Ishikawa (cell line): ENCODE data around the gene TBC1D5.

Source experiments
- CEBPB ChIP-seq: IDR thresholded peaks from 2 replicates; pipeline ENCODE4 v1.6.1; 2012
- CREB1 ChIP-seq: IDR thresholded peaks from 2 replicates; pipeline ENCODE4 v1.6.1; 2012; ENCODE audit warnings: low read depth
- EGR1 ChIP-seq: IDR thresholded peaks from 2 replicates; pipeline ENCODE4 v1.6.1; 2012
- EP300 ChIP-seq: IDR thresholded peaks from 2 replicates; pipeline ENCODE4 v1.6.1; 2012; ENCODE audit warnings: borderline replicate concordance
- FOXM1 ChIP-seq: IDR thresholded peaks from 2 replicates; pipeline ENCODE4 v1.6.1; 2012; ENCODE audit warnings: low read depth, borderline replicate concordance
- MAX ChIP-seq: IDR thresholded peaks from 2 replicates; pipeline ENCODE4 v1.6.1; 2012
- NFIC ChIP-seq: IDR thresholded peaks from 2 replicates; pipeline ENCODE4 v1.6.1; 2012
- RAD21 ChIP-seq: IDR thresholded peaks from 2 replicates; pipeline ENCODE4 v1.6.1; 2012; ENCODE audit warnings: low read depth
- REST ChIP-seq: IDR thresholded peaks from 2 replicates; pipeline ENCODE4 v1.6.1; 2012; ENCODE audit warnings: low read depth, mild to moderate bottlenecking
- TAF1 ChIP-seq: IDR thresholded peaks from 2 replicates; pipeline ENCODE4 v1.6.1; 2012; ENCODE audit warnings: low read depth, mild to moderate bottlenecking
- TCF12 ChIP-seq: IDR thresholded peaks from 2 replicates; pipeline ENCODE4 v1.6.1; 2012; ENCODE audit warnings: low read depth
- TEAD4 ChIP-seq: IDR thresholded peaks from 2 replicates; pipeline ENCODE4 v1.6.1; 2012
- USF1 ChIP-seq: IDR thresholded peaks from 2 replicates; pipeline ENCODE4 v1.6.1; 2012
- YY1 ChIP-seq: IDR thresholded peaks from 2 replicates; pipeline ENCODE4 v1.6.1; 2012; ENCODE audit warnings: low read depth
- ZBTB7A ChIP-seq: IDR thresholded peaks from 2 replicates; pipeline ENCODE4 v1.6.1; 2012; ENCODE audit warnings: low read depth

TBC1D5 gene

GRCh38 chr3:17539436-17539835 is 203.0 kb downstream of the TBC1D5 start:
- TF ChIP-seq TCF12 (no peak), NFIC (no peak), CREB1 (no peak), YY1 (no peak), MAX (no peak), RAD21 (no peak), EP300 (no peak), REST (no peak), FOXM1 (no peak), CEBPB (no peak), TEAD4 (no peak)

- TF ChIP-seq CREB1 = no peak
- no peak for TF ChIP-seq MAX
- no peak for TF ChIP-seq USF1
- TF ChIP-seq REST = no peak
- no peak for TF ChIP-seq EP300
- no peak for TF ChIP-seq CEBPB
- TF ChIP-seq FOXM1 = no peak
- TF ChIP-seq NFIC = no peak
- TF ChIP-seq RAD21 = no peak
- no peak for TF ChIP-seq EGR1
- TF ChIP-seq YY1 = no peak
- TF ChIP-seq ZBTB7A = no peak
- TF ChIP-seq TEAD4 = no peak
- no peak for TF ChIP-seq TAF1
- no peak for TF ChIP-seq TCF12
Observed at GRCh38 chr3:17535274-17535673, 207.2 kb downstream of the TBC1D5 start.

- TF ChIP-seq ZBTB7A (no peak), REST (no peak), EGR1 (no peak), EP300 (no peak), CREB1 (no peak), RAD21 (no peak), USF1 (no peak)
Observed at GRCh38 chr3:17529677-17530076, 212.8 kb downstream of the TBC1D5 start.

DNA sequence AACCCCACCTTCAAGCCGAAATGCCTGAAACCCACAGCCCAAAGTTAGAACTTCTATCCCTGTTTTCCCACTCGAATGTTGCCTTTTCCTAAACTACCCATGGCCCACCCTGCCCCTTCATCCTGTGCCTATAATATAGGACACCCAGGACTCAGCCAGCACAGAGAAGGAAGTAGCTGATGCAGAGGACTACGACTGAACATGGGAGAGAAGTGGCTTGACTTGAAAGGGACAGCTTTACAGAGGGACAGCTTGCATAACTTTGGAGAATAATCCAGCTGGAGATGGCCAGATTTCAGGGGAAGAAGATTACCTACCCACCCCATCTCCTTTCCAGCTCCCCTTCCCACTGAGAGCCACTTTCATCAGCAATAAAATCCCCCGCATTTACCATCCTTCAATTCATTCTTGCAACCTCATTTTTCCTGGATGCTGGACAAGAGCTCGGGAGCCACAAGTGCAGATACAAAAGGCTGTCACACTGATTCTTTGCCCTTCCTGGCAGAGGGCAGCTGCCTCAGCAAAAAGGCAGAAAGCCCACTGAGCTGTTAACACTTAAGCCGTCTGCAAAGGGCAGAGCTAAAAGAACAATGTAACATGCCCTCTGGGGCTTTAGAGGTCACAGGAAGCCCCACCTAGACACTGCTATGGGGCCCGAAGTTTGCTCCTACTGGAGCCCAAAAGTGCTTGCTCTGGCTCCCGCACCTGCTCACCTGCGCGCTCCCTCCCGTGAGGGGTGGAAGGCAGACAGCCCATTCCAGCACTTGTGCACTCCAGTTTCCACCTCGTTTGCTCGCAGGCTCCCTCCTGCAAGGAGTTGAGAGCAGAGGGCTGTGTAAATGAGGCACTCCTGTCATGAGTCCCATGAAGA is 224.0 kb downstream of the TBC1D5 start:
- TF ChIP-seq RAD21 (no peak), YY1 (no peak), ZBTB7A (no peak), TAF1 (no peak), CEBPB (no peak), REST (no peak), EP300 (no peak), TCF12 (no peak), EGR1 (no peak), FOXM1 (no peak), MAX (no peak), USF1 (no peak), NFIC (no peak), TEAD4 (no peak), CREB1 (no peak)
